GM21529 (cell line): ENCODE measurements around the gene FRAT1.

Experiments used
- ATAC-seq: cut with Tn5 transposase; IDR thresholded peaks from one replicate; pipeline ENCODE4 v1.9.1; 2021; ENCODE audit not compliant: unreplicated experiment

The FRAT1 gene

GRCh38 chr10:97307866-97308780 lies 10.9 kb upstream of the FRAT1 start:
- no peak for ATAC-seq

GRCh38 chr10:97311111-97311626 lies 7.9 kb upstream of the FRAT1 start:
- ATAC-seq: no peak

- ATAC-seq: no peak
Measured at GRCh38 chr10:97312897-97313296, 6.2 kb upstream of the FRAT1 start.

- no peak for ATAC-seq
Measured at GRCh38 chr10:97314671-97315070, 4.4 kb upstream of the FRAT1 start.

- peak; percentile 31 for ATAC-seq
Measured at GRCh38 chr10:97319671-97320479, 804 bp downstream of the FRAT1 start.

GRCh38 chr10:97320480-97321031 lies 1.5 kb downstream of the FRAT1 start:
- ATAC-seq: no peak

GRCh38 chr10:97321032-97321803 lies 2.1 kb downstream of the FRAT1 start:
- ATAC-seq: no peak

- no peak for ATAC-seq
Measured at GRCh38 chr10:97321804-97322190, 2.7 kb downstream of the FRAT1 start.

- no peak for ATAC-seq
Measured at GRCh38 chr10:97323501-97323900, 4.4 kb downstream of the FRAT1 start.

- ATAC-seq: no peak
Measured at GRCh38 chr10:97325754-97326153, 6.7 kb downstream of the FRAT1 start.

- ATAC-seq: no peak
Measured at GRCh38 chr10:97327348-97328294, 8.6 kb downstream of the FRAT1 start.

- no peak for ATAC-seq
Measured at GRCh38 chr10:97328646-97329453, 9.8 kb downstream of the FRAT1 start.

- no peak for ATAC-seq
Measured at GRCh38 chr10:97329766-97330165, 10.7 kb downstream of the FRAT1 start.

GRCh38 chr10:97331153-97331703 lies 12.2 kb downstream of the FRAT1 start:
- ATAC-seq: no peak

- no peak for ATAC-seq
Measured at GRCh38 chr10:97332591-97333350, 13.7 kb downstream of the FRAT1 start.

- no peak for ATAC-seq
Measured at GRCh38 chr10:97333351-97333600, 14.2 kb downstream of the FRAT1 start.

- peak; percentile 27 for ATAC-seq
Measured at GRCh38 chr10:97333601-97334369, 14.7 kb downstream of the FRAT1 start.
